Gastroesophageal sphincter (tissue), 4 donors: Measurements from ENCODE around the gene DCBLD2. TPM values are rescaled to one million over a fixed set of nuclear protein-coding genes. Genes with fewer than 3 reads are reported as not detected.

Source experiments
- ATAC-seq: fragments of 150-250 bp; one replicate; pipeline ENCODE4 v1.9.1; 2016; ENCODE audit warnings: mild to moderate bottlenecking, moderate library complexity
- H3K27ac ChIP-seq, 4 donors: fragments of 200-600 bp; sonication (generic) in 3 of 4; 1 replicate in 3 of 4; 2 replicates in 1 of 4; pipeline ENCODE4 v1.5.1; 2016 to 2019
- H3K27me3 ChIP-seq: fragments of 200-600 bp; sonication (generic); one replicate; pipeline ENCODE4 v1.5.1; 2019
- H3K36me3 ChIP-seq, 2 donors: fragments of 200-600 bp; sonication (generic); one replicate each; pipeline ENCODE4 v1.5.1; 2019; ENCODE audit warnings: control low read depth in 1 of 2
- H3K4me1 ChIP-seq, 3 donors: fragments of 200-600 bp; sonication (generic); 1 replicate in 2 of 3; 2 replicates in 1 of 3; pipeline ENCODE4 v1.5.1; 2016 to 2019; ENCODE audit warnings: control low read depth in 2 of 3
- H3K4me3 ChIP-seq, 2 donors: fragments of 200-600 bp; sonication (generic); one replicate each; pipeline ENCODE4 v1.5.1; 2019; ENCODE audit warnings: mild to moderate bottlenecking in 1 of 2, moderate library complexity in 1 of 2
- H3K9me3 ChIP-seq, 3 donors: fragments of 200-600 bp; sonication (generic); one replicate each; pipeline ENCODE4 v1.5.1; 2017 to 2019; ENCODE audit warnings: control low read depth in 2 of 3
- CTCF ChIP-seq, 4 experiments: fragments of 200-600 bp in 2 of 4; fragments of 450-650 bp in 2 of 4; sonication (generic) in 1 of 4; IDR thresholded peaks; one replicate each; pipeline ENCODE4 v1.5.1; 2017 to 2019; ENCODE audit warnings: antibody characterized with exemption in 4 of 4, mild to moderate bottlenecking in 2 of 4, moderate library complexity in 2 of 4
- EP300 ChIP-seq: sonication (generic); formaldehyde crosslinking; IDR thresholded peaks from one replicate; pipeline ENCODE4 v1.6.1; 2017; ENCODE audit warnings: antibody characterized with exemption, mild to moderate bottlenecking
- POLR2A ChIP-seq, 2 donors: fragments of 450-650 bp; IDR thresholded peaks; one replicate each; pipeline ENCODE4 v1.6.1; 2017; ENCODE audit warnings: antibody characterized with exemption in 2 of 2, mild to moderate bottlenecking in 2 of 2, moderate library complexity in 1 of 2
- POLR2AphosphoS5 ChIP-seq: sonication (generic); formaldehyde crosslinking; IDR thresholded peaks from one replicate; pipeline ENCODE4 v1.6.1; 2017; ENCODE audit warnings: antibody characterized with exemption
- WGBS, 2 donors: methylation state at CpG; one replicate each; pipeline ENCODE4 v1.1.5; 2018; ENCODE audit warnings: low coverage in 1 of 2; 5-methylcytosine and 5-hydroxymethylcytosine counted together
- total RNA-seq, 4 donors: library from RNA; depleted of rRNA; stranded (reverse); fragments of >200 nt; gene quantifications; one replicate each; pipeline ENCODE4 v1.1.0, GENCODE V29; 2016

Gene DCBLD2
- total RNA-seq, 4 donors from 2014 or later, result 45.3 to 58.8 (median 52.4) TPM

DNA sequence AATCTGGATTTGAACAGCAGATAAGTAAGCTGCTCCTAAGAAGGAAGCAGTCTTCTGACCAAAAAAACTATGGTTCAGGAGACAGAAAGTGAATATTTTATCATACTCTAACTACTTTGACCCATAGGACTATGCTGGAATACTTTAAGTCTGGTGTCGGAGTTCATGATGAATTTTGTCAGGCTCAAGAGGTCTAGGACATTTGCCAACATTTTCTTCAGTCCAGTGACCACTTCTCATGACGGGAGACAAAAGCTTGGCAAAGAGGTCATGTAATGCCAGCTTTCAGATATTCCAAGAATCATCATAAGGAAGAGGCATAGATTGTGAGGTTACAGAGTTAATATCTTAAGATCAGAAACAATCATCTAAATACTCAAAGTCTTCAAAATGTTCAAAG lies 20.5 kb upstream of the DCBLD2 start:
- Histone ChIP-seq H3K9me3 (no peaks in the 10 kb centered on the region), H3K4me3 (no peak overlapping the region), H3K4me1 (no peaks in the 10 kb centered on the region), H3K27ac (no peak overlapping the region), H3K36me3 (no peaks in the 10 kb centered on the region), H3K27me3 (no peaks in the 10 kb centered on the region)
- 62 to 73% methylated on average over 2 of the region's 2 CpGs for WGBS, 2 donors
- ATAC-seq, result no peak
- no peak for TF ChIP-seq POLR2AphosphoS5
- no peak for TF ChIP-seq EP300
- TF ChIP-seq POLR2A (IDR thresholded peaks at IDR 0.05), result no peak
- TF ChIP-seq CTCF (IDR thresholded peaks at IDR 0.05), result no peak

DNA sequence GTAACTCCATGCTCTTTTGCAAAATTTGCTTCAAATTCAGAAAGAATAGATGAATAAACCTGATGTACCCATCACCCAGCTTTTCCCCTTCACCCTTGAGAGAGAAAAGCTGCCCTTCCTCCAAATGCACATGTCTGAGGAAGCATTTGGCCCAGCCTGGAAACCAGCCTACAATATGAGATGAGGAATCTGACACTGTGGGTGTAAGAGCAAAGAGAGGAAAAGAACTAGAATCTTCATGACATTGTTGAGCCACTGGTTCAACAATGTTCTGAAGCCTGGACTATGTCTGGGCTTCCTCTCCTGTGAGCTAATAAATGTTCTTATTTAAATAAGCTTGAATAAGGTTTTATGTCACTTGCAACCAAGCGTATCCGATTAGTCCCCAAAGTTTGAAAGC lies 18.7 kb upstream of the DCBLD2 start:
- Histone ChIP-seq H3K27me3 (no peaks in the 10 kb centered on the region), H3K36me3 (no peaks in the 10 kb centered on the region), H3K9me3 (no peaks in the 10 kb centered on the region), H3K4me1 (no peaks in the 10 kb centered on the region), H3K27ac (no peak overlapping the region), H3K4me3 (no peak overlapping the region)
- no peak for ATAC-seq
- TF ChIP-seq POLR2A (IDR thresholded peaks at IDR 0.05), result no peak
- no peak for TF ChIP-seq EP300
- no peak for TF ChIP-seq POLR2AphosphoS5
- 90 to 96% methylated on average over 2 of the region's 2 CpGs for WGBS, 2 donors

DNA sequence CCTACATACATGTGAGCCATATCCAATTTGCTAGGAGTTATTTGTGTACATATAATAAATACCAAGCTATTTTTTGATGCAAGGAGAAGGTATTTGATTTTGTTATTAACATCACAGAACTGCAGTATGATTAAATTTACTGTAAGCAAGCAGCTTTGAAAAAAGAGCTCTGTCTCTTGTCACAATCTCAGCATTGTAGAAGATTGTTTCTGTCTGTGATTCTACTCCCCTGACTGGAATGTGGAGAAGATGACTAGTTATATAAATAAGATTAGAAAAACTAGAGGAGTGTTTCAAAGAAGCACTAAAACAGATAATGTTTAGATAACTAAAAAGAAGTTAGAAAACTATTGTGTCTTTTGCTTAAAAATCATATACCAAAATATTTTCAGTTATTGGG lies 17.1 kb upstream of the DCBLD2 start:
- H3K9me3 ChIP-seq, result no peaks in the 10 kb centered on the region
- no peak overlapping the region for H3K4me3 ChIP-seq
- ATAC-seq, result no peak
- H3K36me3 ChIP-seq, result no peaks in the 10 kb centered on the region
- no peaks in the 10 kb centered on the region for H3K4me1 ChIP-seq
- no peaks in the 10 kb centered on the region for H3K27me3 ChIP-seq
- H3K27ac ChIP-seq, result no peak overlapping the region
- TF ChIP-seq POLR2A (IDR thresholded peaks at IDR 0.05) (no peak), POLR2AphosphoS5 (no peak), CTCF (IDR thresholded peaks at IDR 0.05) (no peak), EP300 (no peak)

- H3K9me3 ChIP-seq, result no peaks in the 10 kb centered on the region
- no peak for ATAC-seq
- no peak for TF ChIP-seq POLR2AphosphoS5
- TF ChIP-seq POLR2A (IDR thresholded peaks at IDR 0.05), result no peak
- no peak for TF ChIP-seq CTCF (IDR thresholded peaks at IDR 0.05)
- no peak for TF ChIP-seq EP300
- no peak overlapping the region for H3K4me3 ChIP-seq
- no peaks in the 10 kb centered on the region for H3K4me1 ChIP-seq
- H3K27me3 ChIP-seq, result no peaks in the 10 kb centered on the region
- no peak overlapping the region for H3K27ac ChIP-seq
- H3K36me3 ChIP-seq, result no peaks in the 10 kb centered on the region
- WGBS, 2 donors, result 86 to 100% methylated on average over 1 of the region's 1 CpG
Measured at GRCh38 chr3:98917608-98918007, 16.1 kb upstream of the DCBLD2 start.

DNA sequence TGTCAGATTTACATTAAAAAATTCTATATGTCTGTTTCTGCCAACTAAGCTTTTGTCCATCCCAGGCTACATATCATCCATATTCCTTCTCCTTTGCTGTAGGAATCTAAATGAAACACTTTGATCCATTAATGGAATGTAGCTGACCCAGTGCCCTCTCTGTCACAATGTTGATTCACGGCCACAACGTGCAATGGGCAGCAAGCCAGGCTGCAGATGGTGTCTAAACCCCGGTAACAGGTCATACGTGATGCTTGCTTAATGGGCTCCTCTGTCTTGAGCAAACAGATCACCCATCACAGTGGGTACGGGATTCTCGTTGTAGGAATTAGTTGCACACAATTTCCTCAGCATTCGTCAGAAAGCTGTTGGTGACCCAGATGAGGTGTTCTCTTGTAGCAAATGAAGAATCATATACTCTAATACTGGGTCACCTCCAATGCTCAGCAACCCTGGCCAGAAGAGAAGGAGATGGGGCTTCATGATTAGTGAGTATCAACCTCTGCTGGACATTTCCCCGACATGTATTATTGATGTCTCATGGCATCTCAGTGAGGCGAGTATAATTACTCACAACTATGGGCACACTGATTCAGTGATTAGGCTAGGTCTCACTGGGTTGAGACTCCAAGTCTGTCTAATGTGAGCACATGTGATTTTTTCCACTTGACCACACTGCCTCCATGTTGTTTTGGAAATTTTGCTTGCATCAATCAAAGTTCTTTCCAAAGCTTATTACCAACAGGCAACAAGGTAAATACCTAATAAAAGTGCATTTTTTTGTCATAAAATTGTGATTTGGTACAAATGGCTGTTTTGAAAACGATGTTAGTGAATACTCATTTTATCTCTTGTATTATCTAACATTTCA lies 12.9 kb upstream of the DCBLD2 start:
- no peaks in the 10 kb centered on the region for H3K27me3 ChIP-seq
- no peak overlapping the region for H3K4me3 ChIP-seq
- 50 to 53% methylated on average over 7 to 10 of the region's 10 CpGs for WGBS, 2 donors
- H3K4me1 ChIP-seq, result no peaks in the 10 kb centered on the region
- H3K27ac ChIP-seq, result no peak overlapping the region
- TF ChIP-seq POLR2AphosphoS5, result no peak
- TF ChIP-seq EP300, result no peak
- no peak for TF ChIP-seq CTCF (IDR thresholded peaks at IDR 0.05)
- TF ChIP-seq POLR2A (IDR thresholded peaks at IDR 0.05), result no peak
- H3K9me3 ChIP-seq, result peaks cover 0 to 11% (median 0%) of the 10 kb centered on the region in 3 donors
- H3K36me3 ChIP-seq, result no peaks in the 10 kb centered on the region
- ATAC-seq, result no peak
